HG03558 (cell line): Measurements from ENCODE around the gene NKD2.

Experiments used
- ATAC-seq: cut with Tn5 transposase; IDR thresholded peaks from one replicate; pipeline ENCODE4 v1.9.1; 2021; ENCODE audit warnings: moderate number of reproducible peaks; ENCODE audit not compliant: unreplicated experiment; ENCODE audit errors: extremely low read depth

NKD2 gene

DNA sequence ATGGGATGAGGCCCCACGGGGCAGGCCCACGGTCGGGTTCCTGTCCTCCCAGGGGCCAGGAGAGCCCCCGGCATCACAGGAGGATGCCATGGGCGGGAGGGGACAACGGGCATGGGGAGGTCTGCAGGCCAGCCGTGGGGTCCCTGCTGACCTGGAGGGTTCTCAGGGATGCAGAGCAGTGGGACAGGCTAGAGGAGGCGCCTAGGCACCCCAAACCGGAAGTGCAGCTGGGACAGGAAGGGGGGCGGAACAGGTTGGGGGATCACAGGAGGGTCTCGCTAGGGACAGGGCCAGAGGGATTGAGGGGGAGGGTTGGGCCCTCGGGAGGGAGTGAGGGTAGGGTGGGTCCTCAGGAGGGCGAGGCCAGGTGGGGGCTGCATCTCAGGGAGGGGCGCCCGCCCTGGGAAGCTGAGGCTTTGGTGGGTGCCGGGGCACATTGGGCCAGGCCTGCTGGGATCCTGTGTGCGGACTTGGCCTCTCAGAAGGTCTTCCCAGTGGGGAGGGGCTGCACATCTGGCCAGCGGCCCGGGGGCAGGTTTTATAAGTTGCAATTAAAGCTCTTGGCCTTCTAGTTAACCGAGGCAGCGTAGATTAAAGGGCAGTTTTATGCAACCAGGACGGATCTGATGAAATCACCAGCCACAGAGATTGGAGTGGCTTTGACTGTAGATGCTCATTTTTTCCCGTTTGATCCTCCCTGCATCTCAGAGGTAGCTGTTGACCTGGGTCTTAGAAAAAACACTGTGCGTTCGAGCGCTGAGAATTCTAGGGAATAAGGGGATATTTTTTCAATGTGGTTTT lies 20.1 kb downstream of the NKD2 start:
- no peak for ATAC-seq

DNA sequence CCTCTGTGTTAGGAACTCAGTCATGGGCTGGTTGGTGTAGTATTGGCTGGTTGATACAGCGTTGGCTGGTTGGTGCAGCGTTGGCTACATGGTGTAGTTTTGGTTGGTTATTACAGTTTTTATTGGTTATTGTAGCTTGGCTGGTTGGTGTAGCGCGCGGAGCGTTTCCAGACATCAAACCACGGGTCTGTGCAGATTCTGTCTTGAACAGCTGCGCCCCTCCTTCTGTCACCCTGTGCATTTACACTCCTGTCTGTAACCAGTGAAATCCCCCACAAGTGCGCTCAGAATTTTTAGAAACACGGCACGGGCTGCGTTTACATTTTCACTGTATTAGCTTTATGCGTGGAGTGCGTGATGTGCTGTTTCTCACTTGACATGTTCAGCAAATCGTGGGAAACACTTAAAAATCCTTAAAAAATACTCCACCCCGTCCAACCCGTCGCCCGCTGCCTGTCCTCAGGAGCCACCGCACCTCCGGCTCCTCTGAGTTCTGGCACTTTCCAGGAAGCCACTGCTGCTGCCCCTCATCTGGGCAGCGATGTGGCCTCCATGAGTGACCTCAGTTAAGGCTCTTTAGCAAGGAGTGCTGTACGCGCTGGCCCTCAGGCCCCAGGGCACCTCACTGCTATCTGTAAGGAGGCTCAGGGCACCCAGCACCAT lies 20.8 kb downstream of the NKD2 start:
- no peak for ATAC-seq

- no peak for ATAC-seq
Measured at GRCh38 chr5:1029945-1030625, 21.5 kb downstream of the NKD2 start.

DNA sequence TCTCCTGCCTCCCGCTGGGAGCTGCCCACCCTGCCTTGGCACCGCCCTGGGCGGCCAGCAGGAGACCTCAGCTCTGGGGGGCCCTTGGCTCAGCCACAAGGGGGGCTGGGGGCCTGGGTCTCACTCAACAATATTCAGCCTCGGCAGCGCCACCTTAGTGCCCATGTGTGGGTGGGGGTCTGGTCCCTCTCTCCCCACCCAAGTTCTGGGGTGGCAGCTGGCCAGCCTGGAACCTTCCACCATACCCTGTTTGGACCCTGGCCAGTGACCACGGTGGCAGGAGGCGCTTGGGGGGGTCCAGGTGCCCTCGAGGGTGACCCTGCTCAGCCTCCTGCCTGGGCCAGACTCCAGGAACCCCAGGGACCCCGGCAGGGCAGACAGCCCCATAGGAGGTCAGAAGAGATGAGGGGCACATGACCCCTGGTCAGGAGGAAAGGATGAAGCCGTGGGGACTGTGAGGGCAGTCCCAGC lies 22.2 kb downstream of the NKD2 start:
- ATAC-seq = no peak

DNA sequence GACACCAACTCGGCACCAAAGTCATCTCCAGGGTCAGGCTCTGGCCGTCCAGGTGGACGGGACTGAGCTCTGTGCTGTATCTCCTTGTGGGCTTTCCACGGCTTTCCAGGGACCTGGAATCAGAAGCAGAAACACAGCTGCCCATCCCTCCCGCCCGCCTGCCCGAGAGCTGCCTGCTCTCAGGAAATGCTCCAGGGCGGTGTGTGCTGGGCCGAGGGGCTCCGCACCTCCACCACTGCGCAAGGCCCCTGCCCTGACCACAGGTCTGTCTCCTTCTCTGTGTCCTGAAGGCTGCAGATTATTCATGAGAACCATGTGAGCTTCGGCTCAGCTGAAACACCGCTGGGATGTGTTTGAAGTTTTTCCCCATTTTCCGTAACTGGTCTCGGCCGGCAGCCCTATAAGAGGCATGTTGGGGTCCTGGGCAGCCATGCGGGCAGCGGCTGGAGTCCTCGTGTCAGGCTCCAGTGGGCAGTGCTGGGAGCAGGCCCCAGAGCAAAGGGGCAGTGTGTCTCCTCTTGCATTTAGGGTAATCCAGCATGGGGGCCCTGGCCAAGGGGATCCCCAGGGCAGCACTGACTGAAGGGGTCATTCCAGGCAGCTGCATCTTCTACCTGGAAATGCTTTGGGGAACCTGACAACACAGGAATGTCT lies 22.8 kb downstream of the NKD2 start:
- ATAC-seq = no peak

DNA sequence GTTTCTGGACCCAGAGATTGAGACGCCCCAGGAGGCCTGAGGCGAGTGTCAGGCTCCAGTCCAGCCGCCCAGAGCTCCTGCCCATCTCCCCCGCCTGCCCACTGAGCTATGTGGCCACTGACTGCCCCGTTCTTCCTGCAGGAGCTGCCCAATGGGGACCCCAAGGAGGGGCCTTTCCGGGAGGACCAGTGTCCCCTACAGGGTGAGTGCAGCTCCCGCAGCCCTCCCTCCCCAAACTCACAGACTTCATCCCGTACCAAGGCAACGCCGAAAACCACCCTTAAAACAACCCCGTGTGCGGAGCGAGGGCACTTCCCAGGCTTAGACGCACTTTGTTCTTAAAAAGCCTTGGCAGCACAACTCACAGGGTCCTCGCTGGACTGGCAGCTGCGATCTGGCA lies 23.4 kb downstream of the NKD2 start:
- ATAC-seq = no peak

- no peak for ATAC-seq
Measured at GRCh38 chr5:1032551-1033027, 24.0 kb downstream of the NKD2 start.

GRCh38 chr5:1033178-1033577 lies 24.6 kb downstream of the NKD2 start:
- ATAC-seq = no peak

GRCh38 chr5:1033606-1034420 lies 25.2 kb downstream of the NKD2 start:
- ATAC-seq = no peak

DNA sequence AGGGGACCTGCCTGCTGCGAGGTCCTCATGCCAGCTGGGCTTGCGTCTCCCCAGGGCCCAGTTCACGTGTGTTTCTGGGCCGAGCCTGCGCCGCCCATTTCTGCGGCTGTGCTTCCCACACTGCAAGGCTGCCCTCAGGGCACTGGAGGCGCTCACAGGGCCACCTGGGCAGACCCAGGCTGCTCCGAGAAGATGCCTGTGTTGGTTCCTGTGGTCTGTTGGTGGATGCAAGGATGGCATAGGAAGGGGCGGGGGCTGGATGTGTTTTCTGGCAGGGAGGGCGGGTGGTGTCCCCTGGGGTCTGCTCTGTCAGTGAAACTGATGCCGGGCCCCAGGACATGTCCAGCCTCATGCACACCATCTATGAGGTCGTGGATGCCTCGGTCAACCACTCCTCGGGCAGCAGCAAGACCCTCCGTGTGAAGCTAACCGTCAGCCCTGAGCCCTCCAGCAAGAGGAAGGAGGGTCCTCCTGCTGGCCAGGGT lies 25.9 kb downstream of the NKD2 start:
- no peak for ATAC-seq

DNA sequence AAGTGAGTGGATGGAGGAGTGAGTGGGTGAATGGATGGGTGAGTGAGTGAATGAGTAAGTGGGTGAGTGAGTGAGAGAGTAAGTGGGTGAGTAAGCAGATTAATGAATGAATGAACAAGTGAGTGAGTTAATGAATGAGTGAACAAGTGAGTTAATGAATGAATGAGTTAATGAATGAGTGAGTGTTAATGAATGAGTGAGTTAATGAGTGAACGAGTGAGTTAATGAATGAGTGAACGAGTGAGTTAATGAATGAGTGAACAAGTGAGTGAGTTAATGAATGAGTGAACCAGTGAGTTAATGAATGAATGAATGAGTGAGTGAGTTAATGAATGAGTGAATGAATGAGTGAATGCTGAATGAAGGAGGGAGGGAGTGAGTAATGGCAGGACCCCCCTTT lies 26.4 kb downstream of the NKD2 start:
- ATAC-seq = no peak

DNA sequence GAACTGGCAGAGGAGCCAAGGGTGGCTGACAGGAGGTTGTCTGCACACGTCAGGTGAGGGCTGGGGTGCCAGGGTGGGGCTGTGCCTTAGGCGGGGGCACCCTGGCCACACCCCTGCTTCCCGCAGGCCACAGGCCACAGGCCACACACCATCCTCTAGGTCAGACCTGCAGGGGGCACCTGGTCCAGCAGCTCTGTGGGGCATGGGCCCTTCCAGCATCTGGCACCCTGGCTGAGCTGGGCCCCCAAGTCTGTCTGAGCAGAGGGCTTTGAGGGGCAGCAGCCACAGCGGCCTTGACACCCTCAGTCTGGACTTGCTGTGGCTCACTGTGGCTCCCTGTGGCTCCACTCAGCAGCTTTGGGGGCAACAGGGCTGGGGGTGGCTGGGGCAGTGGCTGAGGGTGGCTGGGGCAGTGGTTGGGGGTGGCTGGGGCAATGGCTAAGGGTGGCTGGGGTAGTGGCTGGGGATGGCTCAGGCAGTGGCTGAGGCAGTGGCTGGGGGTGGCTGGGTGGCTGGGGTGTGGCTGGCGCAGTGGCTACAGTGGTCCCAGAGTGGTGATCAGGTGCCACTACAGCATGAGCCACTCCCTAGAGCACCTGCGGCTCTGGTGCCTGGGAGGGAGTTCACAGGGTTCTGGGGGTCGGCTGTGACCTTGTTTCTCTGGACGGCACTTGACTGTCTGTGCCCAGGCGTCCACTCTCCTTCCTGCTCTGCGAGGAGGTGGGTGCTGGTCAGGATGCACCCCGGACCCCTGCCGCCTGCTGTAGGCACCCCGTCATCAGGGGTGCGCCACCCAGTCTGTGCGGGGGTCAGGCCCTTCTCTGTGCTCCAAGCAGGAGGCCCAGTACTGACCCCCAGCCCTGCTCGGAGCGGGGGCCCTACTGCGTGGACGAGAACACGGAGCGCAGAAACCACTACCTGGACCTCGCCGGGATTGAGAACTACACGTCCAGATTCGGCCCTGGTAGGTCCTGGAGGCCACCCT lies 27.1 kb downstream of the NKD2 start:
- no peak for ATAC-seq

DNA sequence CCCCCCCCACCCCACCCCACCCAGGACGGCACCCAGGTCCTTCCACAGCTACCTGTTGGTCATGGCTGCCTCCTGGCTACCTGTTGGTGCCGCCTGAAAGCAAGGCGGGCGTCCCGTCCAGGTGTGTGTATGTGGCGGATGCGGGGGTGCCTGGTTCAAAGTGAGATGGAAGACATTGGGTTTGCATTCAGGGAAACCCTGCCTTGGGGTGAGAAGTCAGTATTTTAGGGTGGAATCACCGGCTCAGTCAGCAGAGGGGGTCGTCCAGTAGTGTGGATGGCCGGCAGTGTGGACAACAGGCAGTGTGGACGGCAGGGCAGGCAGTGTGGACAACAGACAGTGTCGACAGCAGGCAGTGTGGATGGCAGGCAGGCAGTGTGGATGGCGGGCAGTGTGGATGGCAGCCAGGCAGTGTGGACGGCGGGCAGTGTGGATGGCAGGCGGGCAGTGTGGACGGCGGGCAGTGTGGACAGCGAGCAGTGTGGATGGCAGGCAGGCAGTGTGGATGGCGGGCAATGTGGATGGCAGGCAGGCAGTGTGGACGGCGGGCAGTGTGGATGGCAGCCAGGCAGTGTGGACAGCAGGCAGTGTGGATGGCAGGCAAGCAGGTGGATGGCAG lies 28.0 kb downstream of the NKD2 start:
- no peak for ATAC-seq

- no peak for ATAC-seq
Measured at GRCh38 chr5:1037123-1037670, 28.6 kb downstream of the NKD2 start.

DNA sequence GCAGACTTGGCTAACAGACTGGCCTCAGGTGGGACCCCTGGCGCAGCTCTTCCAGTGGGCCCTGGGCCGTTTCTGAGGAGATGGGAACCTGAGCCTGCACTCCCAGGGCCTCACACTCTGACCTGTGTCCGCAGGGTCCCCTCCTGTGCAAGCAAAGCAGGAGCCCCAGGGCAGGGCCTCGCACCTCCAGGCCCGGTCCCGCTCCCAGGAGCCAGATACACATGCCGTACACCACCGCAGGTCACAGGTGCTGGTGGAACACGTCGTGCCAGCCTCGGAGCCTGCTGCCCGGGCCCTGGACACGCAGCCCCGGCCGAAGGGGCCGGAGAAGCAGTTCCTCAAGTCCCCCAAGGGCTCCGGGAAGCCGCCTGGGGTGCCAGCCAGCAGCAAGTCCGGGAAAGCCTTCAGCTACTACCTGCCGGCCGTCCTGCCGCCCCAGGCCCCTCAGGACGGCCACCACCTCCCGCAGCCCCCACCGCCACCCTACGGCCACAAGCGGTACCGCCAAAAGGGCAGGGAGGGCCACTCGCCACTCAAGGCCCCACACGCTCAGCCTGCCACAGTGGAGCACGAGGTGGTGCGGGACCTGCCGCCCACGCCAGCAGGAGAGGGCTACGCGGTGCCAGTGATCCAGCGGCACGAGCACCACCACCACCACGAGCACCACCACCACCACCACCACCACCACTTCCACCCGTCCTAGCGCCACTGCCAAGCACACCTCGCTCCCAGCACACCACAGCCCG lies 29.2 kb downstream of the NKD2 start:
- no peak for ATAC-seq

DNA sequence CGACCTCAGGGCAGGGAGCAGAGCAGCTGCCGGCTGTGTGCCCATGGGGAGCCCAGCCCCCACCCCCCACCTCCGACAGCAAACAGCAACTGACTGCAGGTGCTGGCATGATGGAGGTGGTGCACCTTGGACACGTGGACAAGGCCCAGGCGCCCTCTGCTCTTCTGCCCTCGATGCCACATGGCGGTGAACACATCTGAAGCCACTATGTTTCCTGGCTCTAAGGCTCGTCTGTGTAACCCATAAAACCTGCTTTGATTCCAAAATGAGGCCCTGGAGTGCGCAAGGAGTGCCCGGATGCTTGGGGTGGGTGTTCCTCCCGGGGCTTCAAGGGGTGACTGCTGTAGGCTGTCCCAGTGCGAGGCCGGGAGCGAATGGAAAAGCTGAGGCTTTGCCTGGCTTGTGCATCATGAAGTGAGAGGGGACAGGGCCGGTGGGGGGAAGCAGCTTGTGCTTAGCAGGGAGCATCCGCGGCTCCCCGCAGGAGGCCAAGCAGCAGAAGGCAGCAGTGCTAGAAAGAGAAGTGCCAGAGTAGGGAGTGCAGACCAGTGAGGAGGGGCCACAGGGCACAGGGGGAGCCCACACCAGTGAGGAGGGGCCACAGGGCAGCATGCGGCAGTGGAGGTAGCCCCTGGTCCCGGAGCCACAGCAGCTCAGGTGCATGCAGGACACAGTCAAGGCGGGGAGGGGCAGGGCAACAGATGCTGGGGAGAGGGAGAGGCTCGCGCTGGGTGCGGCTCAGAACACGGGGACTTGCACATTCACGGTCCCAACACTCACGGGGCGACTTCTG lies 30.0 kb downstream of the NKD2 start:
- no peak for ATAC-seq
